ENCODE measurements around the gene TSPAN11.
"Not testable (repeated sequence)": the region's sequence is repeated elsewhere in the genome, so short reads cannot be mapped to it uniquely, and the experiment has no call there.

The TSPAN11 gene

GRCh38 chr12:30884799-30885198 is 41.7 kb upstream of the TSPAN11 start:
- in situ Hi-C loops (cut with MboI; ENCODE audit: low sequenced_read_pairs, unreplicated experiment), result no loop called here
- no peak for TF ChIP-seq CTCF (IDR thresholded peaks at IDR 0.05; ENCODE audit: borderline replicate concordance, control extremely low read depth, extremely low read depth, insufficient read depth, missing control alignments)
- DNase-seq (ENCODE audit: low spot score), result no peak

- DNase-seq (ENCODE audit: low spot score), result no peak
- in situ Hi-C loops (cut with MboI; ENCODE audit: low sequenced_read_pairs, unreplicated experiment), result no loop called here
- TF ChIP-seq CTCF (IDR thresholded peaks at IDR 0.05; ENCODE audit: borderline replicate concordance, control extremely low read depth, extremely low read depth, insufficient read depth, missing control alignments), result no peak
These were observed 41.2 kb upstream of the TSPAN11 start for GRCh38 chr12:30885321-30885720.

DNA sequence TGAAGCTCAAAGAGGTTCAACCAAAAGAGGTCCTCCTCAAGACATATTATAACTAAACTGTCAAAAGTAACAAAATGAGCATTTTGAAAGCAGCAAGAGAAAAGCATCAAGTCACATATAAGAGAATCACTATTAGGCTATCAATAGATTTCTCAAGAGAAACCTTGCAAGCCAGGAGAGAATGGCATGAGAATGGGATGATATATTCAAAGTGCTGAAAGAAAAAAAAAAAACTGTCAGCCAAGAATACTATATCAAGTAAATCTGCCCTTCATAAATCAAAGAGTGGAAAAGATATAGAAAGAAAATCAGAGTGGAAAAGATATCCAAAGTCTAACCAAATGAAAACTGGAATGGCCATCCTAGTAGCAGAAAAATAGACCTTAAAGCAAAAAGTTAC is 39.3 kb upstream of the TSPAN11 start:
- no peak for DNase-seq (ENCODE audit: low spot score)
- in situ Hi-C loops (cut with MboI; ENCODE audit: low sequenced_read_pairs, unreplicated experiment), result no loop called here
- no peak for TF ChIP-seq CTCF (IDR thresholded peaks at IDR 0.05; ENCODE audit: borderline replicate concordance, control extremely low read depth, extremely low read depth, insufficient read depth, missing control alignments)

GRCh38 chr12:30888241-30888640 is 38.3 kb upstream of the TSPAN11 start:
- in situ Hi-C loops (cut with MboI; ENCODE audit: low sequenced_read_pairs, unreplicated experiment), result no loop called here
- TF ChIP-seq CTCF (IDR thresholded peaks at IDR 0.05; ENCODE audit: borderline replicate concordance, control extremely low read depth, extremely low read depth, insufficient read depth, missing control alignments), result no peak
- no peak for DNase-seq (ENCODE audit: low spot score)

- in situ Hi-C loops (cut with MboI; ENCODE audit: low sequenced_read_pairs, unreplicated experiment); DNase-seq (ENCODE audit: low spot score): not testable (repeated sequence)
These were observed 32.0 kb upstream of the TSPAN11 start for GRCh38 chr12:30894531-30894930.

GRCh38 chr12:30896461-30896860 is 30.1 kb upstream of the TSPAN11 start:
- in situ Hi-C loops (cut with MboI; ENCODE audit: low sequenced_read_pairs, unreplicated experiment), result no loop called here
- no peak for DNase-seq (ENCODE audit: low spot score)
- TF ChIP-seq CTCF (IDR thresholded peaks at IDR 0.05; ENCODE audit: borderline replicate concordance, control extremely low read depth, extremely low read depth, insufficient read depth, missing control alignments), result no peak

- no peak for TF ChIP-seq CTCF (IDR thresholded peaks at IDR 0.05; ENCODE audit: borderline replicate concordance, control extremely low read depth, extremely low read depth, insufficient read depth, missing control alignments)
- DNase-seq (ENCODE audit: low spot score), result no peak
- in situ Hi-C loops (cut with MboI; ENCODE audit: low sequenced_read_pairs, unreplicated experiment), result no loop called here
These were observed 27.7 kb upstream of the TSPAN11 start for GRCh38 chr12:30898846-30899245.

All from GM13976 (cell line).